Astrocyte (in vitro differentiated cells and primary cell): ENCODE results near the gene SH2D3A. TPM values are rescaled to one million over a fixed set of nuclear protein-coding genes. Genes with fewer than 3 reads are reported as not detected.

Experiments
- DNase-seq: peaks from one replicate; pipeline ENCODE4 v3.0.0-alpha.2; 2010; ENCODE audit warnings: low read depth
- FAIRE-seq: peaks from 2 replicates; lab custom pipeline; 2011; peaks lifted over from hg19 to GRCh38; lab: Jason Lieb, UNC
- H2AFZ ChIP-seq: 2 replicates; pipeline ENCODE4 v1.6.0; 2012; ENCODE audit warnings: low read depth, low read length, inconsistent platforms
- H3K27ac ChIP-seq: 2 replicates; pipeline ENCODE4 v1.5.1; 2011; ENCODE audit warnings: low read depth, low read length, inconsistent platforms
- H3K27me3 ChIP-seq: 2 replicates; pipeline ENCODE4 v1.6.0; 2011; ENCODE audit warnings: low read length, inconsistent platforms; ENCODE audit not compliant: insufficient read depth
- H3K36me3 ChIP-seq: 2 replicates; pipeline ENCODE4 v1.5.1; 2011; ENCODE audit warnings: low read length, inconsistent platforms; ENCODE audit not compliant: insufficient read depth
- H3K4me1 ChIP-seq: 2 replicates; pipeline ENCODE4 v1.5.1; 2011; ENCODE audit warnings: low read length, inconsistent platforms; ENCODE audit not compliant: insufficient read depth
- H3K4me2 ChIP-seq: 2 replicates; pipeline ENCODE4 v1.6.0; 2012; ENCODE audit warnings: low read length, inconsistent platforms
- H3K4me3 ChIP-seq: 2 replicates; pipeline ENCODE4 v1.5.1; 2011; ENCODE audit warnings: low read depth, mild to moderate bottlenecking, low read length, inconsistent platforms; ENCODE audit not compliant: insufficient read depth
- H3K79me2 ChIP-seq: 2 replicates; pipeline ENCODE4 v1.6.0; 2012; ENCODE audit warnings: mild to moderate bottlenecking, low read length, inconsistent platforms; ENCODE audit not compliant: insufficient read depth
- H3K9ac ChIP-seq: 2 replicates; pipeline ENCODE4 v1.6.0; 2012; ENCODE audit warnings: mild to moderate bottlenecking, low read length, inconsistent platforms
- H3K9me3 ChIP-seq: 2 replicates; pipeline ENCODE4 v1.5.1; 2012; ENCODE audit warnings: low read depth, mild to moderate bottlenecking, low read length, inconsistent platforms; ENCODE audit not compliant: insufficient read depth
- H4K20me1 ChIP-seq: 2 replicates; pipeline ENCODE4 v1.6.0; 2012; ENCODE audit warnings: low read length, inconsistent platforms; ENCODE audit not compliant: insufficient read depth
- H3K27ac Mint-ChIP-seq: one replicate; pipeline ENCODE4 v1.8.0; 2021; ENCODE audit warnings: mild to moderate bottlenecking, mixed read lengths; ENCODE audit not compliant: unreplicated experiment
- H3K27me3 Mint-ChIP-seq: one replicate; pipeline ENCODE4 v1.8.0; 2021; ENCODE audit warnings: low read depth, mixed read lengths; ENCODE audit not compliant: unreplicated experiment
- H3K36me3 Mint-ChIP-seq: one replicate; pipeline ENCODE4 v1.8.0; 2021; ENCODE audit warnings: low read depth, mixed read lengths; ENCODE audit not compliant: unreplicated experiment
- H3K4me1 Mint-ChIP-seq: one replicate; pipeline ENCODE4 v1.8.0; 2021; ENCODE audit warnings: low read depth, mixed read lengths; ENCODE audit not compliant: unreplicated experiment
- H3K4me3 Mint-ChIP-seq: one replicate; pipeline ENCODE4 v1.8.0; 2021; ENCODE audit warnings: mild to moderate bottlenecking, moderate library complexity, mixed read lengths; ENCODE audit not compliant: unreplicated experiment
- H3K9me3 Mint-ChIP-seq: one replicate; pipeline ENCODE4 v1.8.0; 2021; ENCODE audit warnings: mild to moderate bottlenecking, mixed read lengths; ENCODE audit not compliant: unreplicated experiment
- EZH2 ChIP-seq: IDR thresholded peaks from 2 replicates; pipeline ENCODE4 v1.6.1; 2012; ENCODE audit warnings: mild to moderate bottlenecking, low read length, inconsistent platforms; ENCODE audit not compliant: insufficient read depth
- total RNA-seq: library from RNA; stranded (reverse); gene quantifications from 2 replicates; pipeline ENCODE4 v1.2.1, GENCODE V29; 2021
- TF ChIP-seq, protein P1 (sequence below): IDR thresholded peaks from 2 replicates; pipeline ENCODE4 v1.5.1; 2011; ENCODE audit warnings: low read depth, mild to moderate bottlenecking, inconsistent platforms, low read length, moderate library complexity; ENCODE audit not compliant: insufficient read depth

Gene SH2D3A
- total RNA-seq, 1 donor from 2014 or later: 2.6 TPM

DNA sequence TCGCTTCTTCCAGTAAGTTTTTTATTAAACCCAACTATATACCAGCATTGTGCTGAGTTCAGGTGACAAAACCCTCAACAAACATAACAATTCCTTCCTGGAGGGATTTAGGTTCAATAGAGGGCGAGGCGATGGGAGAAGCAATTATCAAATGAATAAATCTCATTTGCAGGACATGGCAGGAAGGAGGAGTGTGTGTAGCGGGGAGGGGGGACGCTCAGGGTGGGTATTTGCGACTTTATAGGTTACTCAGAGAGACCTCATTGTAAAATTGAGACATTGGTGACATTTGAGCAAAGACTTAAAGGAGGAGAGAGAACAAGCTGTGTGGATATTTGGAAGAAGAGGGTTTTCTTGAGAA is 50.6 kb downstream of the SH2D3A start:
- peaks cover 10% of the 10 kb centered on the region for H3K27me3 Mint-ChIP-seq

DNA sequence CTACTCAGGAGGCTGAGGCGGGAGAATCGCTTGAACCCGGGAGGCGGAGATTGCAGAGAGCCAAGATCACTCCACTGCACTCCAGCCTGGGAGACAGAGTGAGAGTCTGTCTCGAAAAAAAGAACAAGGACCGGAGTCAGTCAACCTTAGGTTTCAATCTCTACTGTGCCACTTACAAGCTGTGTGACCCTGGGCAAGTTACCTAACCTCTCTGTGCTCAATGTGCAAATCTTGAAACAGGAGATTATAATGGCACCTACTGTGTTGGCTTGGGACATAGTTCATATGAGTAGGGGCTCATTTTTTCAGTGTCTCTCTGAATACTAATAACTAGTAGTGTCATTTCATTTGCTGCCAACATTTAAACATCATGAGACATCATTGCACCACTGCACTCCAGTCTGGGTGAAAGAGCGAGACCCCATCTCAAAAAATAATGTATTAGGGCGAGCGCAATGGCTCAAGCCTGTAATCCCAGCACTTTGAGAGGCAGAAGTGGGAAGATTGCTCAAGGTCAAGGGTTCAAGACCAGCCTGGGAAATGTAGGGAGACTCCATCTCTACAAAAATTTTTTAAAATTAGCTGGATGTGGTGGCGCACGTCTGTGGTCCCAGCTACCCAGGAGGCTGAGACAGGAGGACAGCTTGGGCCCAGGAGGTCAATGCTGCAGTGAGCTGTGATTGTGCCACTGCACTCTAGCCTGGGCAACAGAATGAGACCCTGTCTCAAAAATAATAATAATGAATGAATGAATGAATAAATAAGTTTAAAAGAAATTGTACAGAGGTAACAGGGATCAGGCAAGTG is 52.3 kb downstream of the SH2D3A start:
- Histone ChIP-seq H3K4me2 (no peak overlapping the region), H3K27me3 (peaks cover 4% of the 10 kb centered on the region), H3K27ac (no peak overlapping the region), H4K20me1 (no peaks in the 10 kb centered on the region), H3K36me3 (no peaks in the 10 kb centered on the region), H2AFZ (no peak overlapping the region), H3K4me1 (no peaks in the 10 kb centered on the region), H3K9me3 (peaks cover 4% of the 10 kb centered on the region), H3K9ac (no peak overlapping the region), H3K79me2 (no peaks in the 10 kb centered on the region), H3K4me3 (no peak overlapping the region)
- Mint-ChIP-seq H3K4me3 (no peak overlapping the region), H3K27ac (no peak overlapping the region), H3K9me3 (peaks cover 18% of the 10 kb centered on the region), H3K4me1 (no peaks in the 10 kb centered on the region), H3K27me3 (peaks cover 22% of the 10 kb centered on the region), H3K36me3 (peaks cover 2% of the 10 kb centered on the region)
- DNase-seq: no peak
- no peak for TF ChIP-seq EZH2
- TF ChIP-seq, protein P1, sequence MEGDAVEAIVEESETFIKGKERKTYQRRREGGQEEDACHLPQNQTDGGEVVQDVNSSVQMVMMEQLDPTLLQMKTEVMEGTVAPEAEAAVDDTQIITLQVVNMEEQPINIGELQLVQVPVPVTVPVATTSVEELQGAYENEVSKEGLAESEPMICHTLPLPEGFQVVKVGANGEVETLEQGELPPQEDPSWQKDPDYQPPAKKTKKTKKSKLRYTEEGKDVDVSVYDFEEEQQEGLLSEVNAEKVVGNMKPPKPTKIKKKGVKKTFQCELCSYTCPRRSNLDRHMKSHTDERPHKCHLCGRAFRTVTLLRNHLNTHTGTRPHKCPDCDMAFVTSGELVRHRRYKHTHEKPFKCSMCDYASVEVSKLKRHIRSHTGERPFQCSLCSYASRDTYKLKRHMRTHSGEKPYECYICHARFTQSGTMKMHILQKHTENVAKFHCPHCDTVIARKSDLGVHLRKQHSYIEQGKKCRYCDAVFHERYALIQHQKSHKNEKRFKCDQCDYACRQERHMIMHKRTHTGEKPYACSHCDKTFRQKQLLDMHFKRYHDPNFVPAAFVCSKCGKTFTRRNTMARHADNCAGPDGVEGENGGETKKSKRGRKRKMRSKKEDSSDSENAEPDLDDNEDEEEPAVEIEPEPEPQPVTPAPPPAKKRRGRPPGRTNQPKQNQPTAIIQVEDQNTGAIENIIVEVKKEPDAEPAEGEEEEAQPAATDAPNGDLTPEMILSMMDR: no peak
- FAIRE-seq: no peak

More for the DNA sequence above, 50.6 kb downstream of the SH2D3A start:
- Mint-ChIP-seq H3K4me3 (no peak overlapping the region), H3K9me3 (peaks cover 18% of the 10 kb centered on the region), H3K4me1 (no peaks in the 10 kb centered on the region), H3K27ac (no peak overlapping the region), H3K36me3 (peaks cover 2% of the 10 kb centered on the region)
- Histone ChIP-seq H3K9me3 (peaks cover 4% of the 10 kb centered on the region), H3K4me1 (no peaks in the 10 kb centered on the region), H3K27ac (no peak overlapping the region), H3K9ac (no peak overlapping the region), H3K4me2 (no peak overlapping the region), H4K20me1 (no peaks in the 10 kb centered on the region), H3K36me3 (no peaks in the 10 kb centered on the region), H2AFZ (no peak overlapping the region), H3K79me2 (no peaks in the 10 kb centered on the region), H3K27me3 (no peaks in the 10 kb centered on the region), H3K4me3 (no peak overlapping the region)
- no peak for DNase-seq
- no peak for FAIRE-seq
- TF ChIP-seq EZH2: no peak
- TF ChIP-seq, protein P1: no peak
